GM12892 (cell line): ENCODE results near the gene OASL.

ENCODE experiments used
- POLR2A ChIP-seq: IDR thresholded peaks from 2 replicates; pipeline ENCODE4 v1.6.1; 2011; ENCODE audit warnings: low read depth, low read length, control low read depth
- POLR2AphosphoS5 ChIP-seq: IDR thresholded peaks from 2 replicates; pipeline ENCODE4 v1.6.1; 2011; ENCODE audit warnings: low read depth, low read length, control low read depth
- TAF1 ChIP-seq: IDR thresholded peaks from 2 replicates; pipeline ENCODE4 v1.6.1; 2011; ENCODE audit warnings: low read depth, mild to moderate bottlenecking, control low read depth, low read length, borderline replicate concordance

DNA sequence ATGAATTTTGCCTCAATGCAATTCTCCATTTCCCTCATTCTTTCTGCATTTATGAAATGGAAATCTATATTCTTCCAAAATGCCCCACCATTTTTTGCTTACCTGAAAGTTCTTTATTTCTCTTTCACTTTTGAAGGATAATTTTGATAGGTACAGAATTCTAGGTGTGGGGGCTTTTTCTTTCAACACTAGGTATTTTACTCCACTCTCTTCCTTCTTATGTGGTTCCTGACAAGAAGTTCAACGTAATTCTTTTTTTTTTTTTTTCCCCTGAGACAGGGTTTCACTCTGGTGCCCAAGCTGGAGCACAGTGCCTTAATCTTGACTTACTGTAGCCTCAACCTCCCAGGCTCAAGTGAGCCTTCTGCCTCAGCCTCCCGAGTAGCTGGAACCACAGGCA lies 26.3 kb upstream of the OASL start:
- no peak for TF ChIP-seq POLR2A
- no peak for TF ChIP-seq POLR2AphosphoS5
- TF ChIP-seq TAF1: no peak
